ENCODE measurements around the gene TENM4. TPM values are rescaled to one million over a fixed set of nuclear protein-coding genes. Genes with fewer than 3 reads are reported as not detected.
"Not testable (repeated sequence)": the region's sequence is repeated elsewhere in the genome, so short reads cannot be mapped to it uniquely, and the experiment has no call there.

The TENM4 gene
- total RNA-seq, 1 donor from 2014 or later: not detected

GRCh38 chr11:79201677-79202347 lies 239.0 kb downstream of the TENM4 start:
- Mint-ChIP-seq H3K4me1 (ENCODE audit: low read depth) (no peaks in the 10 kb centered on the region), H3K36me3 (ENCODE audit: low read depth) (no peaks in the 10 kb centered on the region), H3K27ac (no peak overlapping the region), H3K4me3 (ENCODE audit: low read depth) (no peak overlapping the region), H3K27me3 (ENCODE audit: low read depth) (no peaks in the 10 kb centered on the region), H3K9me3 (no peaks in the 10 kb centered on the region)
- DNase-seq (ENCODE audit: low spot score): no peak
- intact Hi-C loops (cut with micrococcal nuclease): no loop called here

- H3K36me3 Mint-ChIP-seq (ENCODE audit: low read depth): no peaks in the 10 kb centered on the region
- no peaks in the 10 kb centered on the region for H3K4me1 Mint-ChIP-seq (ENCODE audit: low read depth)
- H3K4me3 Mint-ChIP-seq (ENCODE audit: low read depth): no peak overlapping the region
- intact Hi-C loops (cut with micrococcal nuclease): no loop called here
- no peak for DNase-seq (ENCODE audit: low spot score)
- H3K27ac Mint-ChIP-seq: no peak overlapping the region
- H3K27me3 Mint-ChIP-seq (ENCODE audit: low read depth): no peaks in the 10 kb centered on the region
- H3K9me3 Mint-ChIP-seq: no peaks in the 10 kb centered on the region
Observed at GRCh38 chr11:79200398-79201070, 240.3 kb downstream of the TENM4 start.

GRCh38 chr11:79199729-79200354 lies 241.0 kb downstream of the TENM4 start:
- no peaks in the 10 kb centered on the region for H3K27me3 Mint-ChIP-seq (ENCODE audit: low read depth)
- intact Hi-C loops (cut with micrococcal nuclease): no loop called here
- no peaks in the 10 kb centered on the region for H3K36me3 Mint-ChIP-seq (ENCODE audit: low read depth)
- no peaks in the 10 kb centered on the region for H3K9me3 Mint-ChIP-seq
- H3K4me3 Mint-ChIP-seq (ENCODE audit: low read depth): no peak overlapping the region
- DNase-seq (ENCODE audit: low spot score): no peak
- H3K27ac Mint-ChIP-seq: no peak overlapping the region
- no peaks in the 10 kb centered on the region for H3K4me1 Mint-ChIP-seq (ENCODE audit: low read depth)

- Mint-ChIP-seq H3K27me3 (ENCODE audit: low read depth) (no peaks in the 10 kb centered on the region), H3K4me3 (ENCODE audit: low read depth) (no peak overlapping the region), H3K27ac (no peak overlapping the region), H3K36me3 (ENCODE audit: low read depth) (no peaks in the 10 kb centered on the region), H3K9me3 (no peaks in the 10 kb centered on the region), H3K4me1 (ENCODE audit: low read depth) (no peaks in the 10 kb centered on the region)
- DNase-seq (ENCODE audit: low spot score): no peak
- intact Hi-C loops (cut with micrococcal nuclease): no loop called here
Observed at GRCh38 chr11:79198898-79199250, 242.0 kb downstream of the TENM4 start.

- intact Hi-C loops (cut with micrococcal nuclease): no loop called here
- no peak for DNase-seq (ENCODE audit: low spot score)
- H3K36me3 Mint-ChIP-seq (ENCODE audit: low read depth): no peaks in the 10 kb centered on the region
- H3K27ac Mint-ChIP-seq: no peak overlapping the region
- H3K9me3 Mint-ChIP-seq: no peaks in the 10 kb centered on the region
- no peak overlapping the region for H3K4me3 Mint-ChIP-seq (ENCODE audit: low read depth)
- no peaks in the 10 kb centered on the region for H3K4me1 Mint-ChIP-seq (ENCODE audit: low read depth)
- H3K27me3 Mint-ChIP-seq (ENCODE audit: low read depth): no peaks in the 10 kb centered on the region
Observed at GRCh38 chr11:79198203-79198897, 242.5 kb downstream of the TENM4 start.

GRCh38 chr11:79196950-79197349 lies 243.9 kb downstream of the TENM4 start:
- H3K27ac Mint-ChIP-seq: no peak overlapping the region
- H3K4me1 Mint-ChIP-seq (ENCODE audit: low read depth): no peaks in the 10 kb centered on the region
- H3K9me3 Mint-ChIP-seq: no peaks in the 10 kb centered on the region
- H3K27me3 Mint-ChIP-seq (ENCODE audit: low read depth): no peaks in the 10 kb centered on the region
- no peaks in the 10 kb centered on the region for H3K36me3 Mint-ChIP-seq (ENCODE audit: low read depth)
- no peak overlapping the region for H3K4me3 Mint-ChIP-seq (ENCODE audit: low read depth)
- intact Hi-C loops (cut with micrococcal nuclease): no loop called here
- DNase-seq (ENCODE audit: low spot score): no peak

- H3K36me3 Mint-ChIP-seq (ENCODE audit: low read depth): no peaks in the 10 kb centered on the region
- H3K27ac Mint-ChIP-seq: no peak overlapping the region
- H3K4me1 Mint-ChIP-seq (ENCODE audit: low read depth): no peaks in the 10 kb centered on the region
- no peaks in the 10 kb centered on the region for H3K27me3 Mint-ChIP-seq (ENCODE audit: low read depth)
- no peak overlapping the region for H3K4me3 Mint-ChIP-seq (ENCODE audit: low read depth)
- DNase-seq (ENCODE audit: low spot score): no peak
- H3K9me3 Mint-ChIP-seq: no peaks in the 10 kb centered on the region
- intact Hi-C loops (cut with micrococcal nuclease): no loop called here
Observed at GRCh38 chr11:79195209-79195608, 245.6 kb downstream of the TENM4 start.

GRCh38 chr11:79193663-79194310 lies 247.0 kb downstream of the TENM4 start:
- no peaks in the 10 kb centered on the region for H3K4me1 Mint-ChIP-seq (ENCODE audit: low read depth)
- no peaks in the 10 kb centered on the region for H3K36me3 Mint-ChIP-seq (ENCODE audit: low read depth)
- H3K9me3 Mint-ChIP-seq: no peaks in the 10 kb centered on the region
- H3K4me3 Mint-ChIP-seq (ENCODE audit: low read depth): no peak overlapping the region
- intact Hi-C loops (cut with micrococcal nuclease): no loop called here
- H3K27me3 Mint-ChIP-seq (ENCODE audit: low read depth): no peaks in the 10 kb centered on the region
- H3K27ac Mint-ChIP-seq: no peak overlapping the region
- DNase-seq (ENCODE audit: low spot score): no peak

GRCh38 chr11:79192836-79193235 lies 248.0 kb downstream of the TENM4 start:
- Mint-ChIP-seq H3K9me3 (no peaks in the 10 kb centered on the region), H3K27ac (no peak overlapping the region), H3K36me3 (ENCODE audit: low read depth) (no peaks in the 10 kb centered on the region), H3K27me3 (ENCODE audit: low read depth) (no peaks in the 10 kb centered on the region), H3K4me3 (ENCODE audit: low read depth) (no peak overlapping the region), H3K4me1 (ENCODE audit: low read depth) (no peaks in the 10 kb centered on the region)
- intact Hi-C loops (cut with micrococcal nuclease): no loop called here
- no peak for DNase-seq (ENCODE audit: low spot score)

- not testable (repeated sequence) for H3K9me3 Mint-ChIP-seq
Observed at GRCh38 chr11:79191716-79192115, 249.1 kb downstream of the TENM4 start.

GRCh38 chr11:79190553-79190952 lies 250.3 kb downstream of the TENM4 start:
- H3K9me3 Mint-ChIP-seq; H3K36me3 Mint-ChIP-seq (ENCODE audit: low read depth); H3K27ac Mint-ChIP-seq; DNase-seq (ENCODE audit: low spot score); intact Hi-C loops (cut with micrococcal nuclease); H3K4me1 Mint-ChIP-seq (ENCODE audit: low read depth); H3K27me3 Mint-ChIP-seq (ENCODE audit: low read depth); H3K4me3 Mint-ChIP-seq (ENCODE audit: low read depth): not testable (repeated sequence)

More at GRCh38 chr11:79191716-79192115, 249.1 kb downstream of the TENM4 start:
- H3K27ac Mint-ChIP-seq; DNase-seq (ENCODE audit: low spot score); H3K36me3 Mint-ChIP-seq (ENCODE audit: low read depth); H3K4me1 Mint-ChIP-seq (ENCODE audit: low read depth); H3K27me3 Mint-ChIP-seq (ENCODE audit: low read depth); intact Hi-C loops (cut with micrococcal nuclease); H3K4me3 Mint-ChIP-seq (ENCODE audit: low read depth): not testable (repeated sequence)

GRCh38 chr11:79189601-79190000 lies 251.2 kb downstream of the TENM4 start:
- H3K4me3 Mint-ChIP-seq (ENCODE audit: low read depth): no peak overlapping the region
- no peaks in the 10 kb centered on the region for H3K9me3 Mint-ChIP-seq
- no peak overlapping the region for H3K27ac Mint-ChIP-seq
- H3K36me3 Mint-ChIP-seq (ENCODE audit: low read depth): no peaks in the 10 kb centered on the region
- no peaks in the 10 kb centered on the region for H3K4me1 Mint-ChIP-seq (ENCODE audit: low read depth)
- intact Hi-C loops (cut with micrococcal nuclease): no loop called here
- no peak for DNase-seq (ENCODE audit: low spot score)
- H3K27me3 Mint-ChIP-seq (ENCODE audit: low read depth): no peaks in the 10 kb centered on the region

Data from activated T-helper 2 cell treated with anti-CD3 and anti-CD28 coated beads, Interferon-gamma antibody, Interleukin-2, Interleukin-4, amounts not matched to agents 10 μg/mL and 5 μg/mL and 100 μg/mL, durations not matched to agents 14 hours and 24 hours and 36 hours (primary cell).